ENCODE results near the gene CAPNS1.

DNA sequence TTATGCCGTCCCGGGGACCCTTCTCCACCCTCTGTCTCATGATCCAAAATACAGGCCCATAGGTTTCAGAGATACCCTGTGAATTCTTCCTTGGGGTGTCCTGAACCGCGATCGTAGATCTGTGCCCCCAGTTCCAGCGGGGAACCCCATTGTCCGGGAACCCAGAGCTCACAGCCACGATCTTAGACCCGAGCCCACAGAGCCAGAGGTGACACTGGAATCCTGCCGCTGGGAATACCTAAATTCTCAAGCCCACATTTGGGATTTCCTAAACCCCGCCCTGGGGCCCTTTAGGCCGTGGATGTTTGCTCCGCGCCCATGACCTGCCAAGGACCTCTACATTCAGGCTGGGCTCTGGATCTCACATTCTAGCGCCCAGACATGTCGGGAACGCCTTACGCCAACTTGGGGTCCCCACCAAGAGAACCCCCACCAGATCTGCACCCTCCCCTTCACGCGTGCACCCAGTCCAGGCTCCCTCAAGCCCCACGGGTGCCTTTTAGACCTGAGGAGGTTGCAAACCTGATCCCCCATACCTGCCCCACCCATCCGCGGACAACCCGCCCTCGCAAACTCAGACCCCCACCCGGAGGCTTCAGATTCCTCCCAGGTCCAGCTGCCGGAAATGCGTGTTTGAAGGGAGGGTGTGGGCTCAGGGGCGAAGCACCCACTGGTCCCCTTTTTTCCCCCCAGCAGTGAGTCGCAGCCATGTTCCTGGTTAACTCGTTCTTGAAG lies 605 bp downstream of the CAPNS1 start:
- no peak for TF ChIP-seq POLR2A (IDR thresholded peaks at IDR 0.05)
- no peak for TF ChIP-seq CTCF (IDR thresholded peaks at IDR 0.05)

Data from suprapubic skin (tissue), 3 donors.